HEK293 (cell line): ENCODE results near the gene SUPT5H.

Source experiments
- CTCF ChIA-PET: fragments of 350-600 bp; formaldehyde crosslinking; extraction: SDS; loops from one replicate; lab custom pipeline; 2021; ENCODE audit warnings: antibody characterized with exemption; lab: Yijun Ruan, JAX
- POLR2A ChIA-PET: fragments of 300-600 bp; formaldehyde crosslinking; extraction: SDS; loops from one replicate; lab custom pipeline; 2020; ENCODE audit warnings: antibody characterized with exemption, inconsistent platforms; lab: Yijun Ruan, JAX
- H3K27ac ChIP-seq: fragments of 200-500 bp; sonication (Bioruptor generic); 2 replicates; pipeline ENCODE4 v1.5.1; 2014; ENCODE audit warnings: low read depth, low read length, control low read depth, inconsistent platforms; ENCODE audit errors: extremely low read depth
- H3K36me3 ChIP-seq, 2 experiments: fragments of 200-500 bp in 1 of 2; sonication (Bioruptor generic) in 1 of 2; 1 replicate in 1 of 2; 2 replicates in 1 of 2; pipeline ENCODE4 v1.5.1; 2014 to 2017; ENCODE audit warnings: inconsistent platforms in 2 of 2, low read length in 2 of 2; ENCODE audit not compliant: control insufficient read depth in 2 of 2, insufficient read depth in 1 of 2
- H3K4me1 ChIP-seq: fragments of 200-500 bp; sonication (Bioruptor generic); 2 replicates; pipeline ENCODE4 v1.5.1; 2014; ENCODE audit warnings: mild to moderate bottlenecking, low read length, inconsistent platforms; ENCODE audit not compliant: control insufficient read depth, insufficient read depth
- H3K4me3 ChIP-seq: 2 replicates; pipeline ENCODE4 v1.5.1; 2011; ENCODE audit warnings: low read depth, mild to moderate bottlenecking, control low read depth, low read length, moderate library complexity
- H3K9me3 ChIP-seq: fragments of 200-500 bp; sonication (Bioruptor generic); 2 replicates; pipeline ENCODE4 v1.5.1; 2014; ENCODE audit warnings: low read depth, low read length, inconsistent platforms; ENCODE audit not compliant: control insufficient read depth, insufficient read depth
- HOXD13 ChIP-seq: sonication (generic); formaldehyde crosslinking; IDR thresholded peaks from 2 replicates; pipeline ENCODE4 v1.8.0; 2022; ENCODE audit warnings: missing genetic modification reagents, borderline replicate concordance
- KLF16 ChIP-seq: fragments of 450-650 bp; formaldehyde crosslinking; IDR thresholded peaks from 2 replicates; pipeline ENCODE4 v1.5.1; 2017; ENCODE audit warnings: missing biosample characterization, missing genetic modification characterization
- RBAK ChIP-seq: fragments of 450-650 bp; formaldehyde crosslinking; IDR thresholded peaks from 2 replicates; pipeline ENCODE4 v1.5.1; 2016; ENCODE audit warnings: missing biosample characterization, missing genetic modification characterization
- SP2 ChIP-seq: fragments of 450-650 bp; formaldehyde crosslinking; IDR thresholded peaks from 2 replicates; pipeline ENCODE4 v1.5.1; 2016; ENCODE audit warnings: missing biosample characterization, missing genetic modification characterization
- ZNF248 ChIP-seq: fragments of 450-650 bp; formaldehyde crosslinking; IDR thresholded peaks from 2 replicates; pipeline ENCODE4 v1.5.1; 2017; ENCODE audit warnings: missing biosample characterization, missing genetic modification characterization
- ZNF311 ChIP-seq: fragments of 450-650 bp; formaldehyde crosslinking; IDR thresholded peaks from 2 replicates; pipeline ENCODE4 v1.5.1; 2017; ENCODE audit warnings: missing biosample characterization, missing genetic modification characterization, borderline replicate concordance
- ZNF37A ChIP-seq: fragments of 450-650 bp; IDR thresholded peaks from 2 replicates; pipeline ENCODE4 v1.5.1; 2018; ENCODE audit warnings: missing biosample characterization, missing genetic modification characterization
- ZNF560 ChIP-seq: fragments of 450-650 bp; formaldehyde crosslinking; IDR thresholded peaks from 2 replicates; pipeline ENCODE4 v1.5.1; 2017; ENCODE audit warnings: missing biosample characterization, missing genetic modification characterization, borderline replicate concordance
- ZNF660 ChIP-seq: fragments of 450-650 bp; IDR thresholded peaks from 2 replicates; pipeline ENCODE4 v1.5.1; 2018; ENCODE audit warnings: missing biosample characterization, mild to moderate bottlenecking, missing genetic modification characterization
- TF ChIP-seq, protein P1 (sequence below): fragments of 450-650 bp; formaldehyde crosslinking; IDR thresholded peaks from 2 replicates; pipeline ENCODE4 v1.5.1; 2017; ENCODE audit warnings: missing biosample characterization, missing genetic modification characterization
- TF ChIP-seq, protein P2 (sequence below): fragments of 450-650 bp; formaldehyde crosslinking; IDR thresholded peaks from 2 replicates; pipeline ENCODE4 v1.5.1; 2017; ENCODE audit warnings: missing biosample characterization, missing genetic modification characterization
- TF ChIP-seq, protein P3 (sequence below): fragments of 450-650 bp; formaldehyde crosslinking; IDR thresholded peaks from 2 replicates; pipeline ENCODE4; 2016; ENCODE audit warnings: missing biosample characterization, missing genetic modification characterization

Gene SUPT5H

DNA sequence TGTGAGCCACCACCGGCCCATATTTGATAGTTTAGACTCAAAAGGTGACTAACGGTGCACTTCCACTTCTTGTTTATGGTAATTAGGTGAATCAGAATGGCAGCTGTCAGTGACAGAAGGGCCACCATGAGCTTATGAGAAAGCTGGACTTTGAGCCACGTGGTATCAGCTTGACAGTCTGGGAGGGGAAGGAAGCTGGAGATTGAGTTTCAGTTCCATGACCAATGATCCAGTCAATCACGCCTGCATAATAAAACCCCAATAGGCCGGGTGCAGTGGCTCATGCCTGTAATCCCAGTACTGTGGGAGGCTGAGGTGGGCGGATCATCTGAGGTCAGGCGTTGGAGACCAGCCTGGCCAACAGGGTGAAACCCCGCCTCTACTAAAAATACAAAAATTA, 79.1 kb downstream of the SUPT5H start (continued):
- TF ChIP-seq, protein P1, sequence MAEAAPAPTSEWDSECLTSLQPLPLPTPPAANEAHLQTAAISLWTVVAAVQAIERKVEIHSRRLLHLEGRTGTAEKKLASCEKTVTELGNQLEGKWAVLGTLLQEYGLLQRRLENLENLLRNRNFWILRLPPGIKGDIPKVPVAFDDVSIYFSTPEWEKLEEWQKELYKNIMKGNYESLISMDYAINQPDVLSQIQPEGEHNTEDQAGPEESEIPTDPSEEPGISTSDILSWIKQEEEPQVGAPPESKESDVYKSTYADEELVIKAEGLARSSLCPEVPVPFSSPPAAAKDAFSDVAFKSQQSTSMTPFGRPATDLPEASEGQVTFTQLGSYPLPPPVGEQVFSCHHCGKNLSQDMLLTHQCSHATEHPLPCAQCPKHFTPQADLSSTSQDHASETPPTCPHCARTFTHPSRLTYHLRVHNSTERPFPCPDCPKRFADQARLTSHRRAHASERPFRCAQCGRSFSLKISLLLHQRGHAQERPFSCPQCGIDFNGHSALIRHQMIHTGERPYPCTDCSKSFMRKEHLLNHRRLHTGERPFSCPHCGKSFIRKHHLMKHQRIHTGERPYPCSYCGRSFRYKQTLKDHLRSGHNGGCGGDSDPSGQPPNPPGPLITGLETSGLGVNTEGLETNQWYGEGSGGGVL, result no peak
- TF ChIP-seq KLF16 (no peak), ZNF37A (no peak), RBAK (tag by site-specific recombination) (no peak), HOXD13 (CRISPR knock-in tag) (no peak), SP2 (tag by site-specific recombination) (peak; percentile 37), ZNF560 (no peak)
- TF ChIP-seq, protein P2, sequence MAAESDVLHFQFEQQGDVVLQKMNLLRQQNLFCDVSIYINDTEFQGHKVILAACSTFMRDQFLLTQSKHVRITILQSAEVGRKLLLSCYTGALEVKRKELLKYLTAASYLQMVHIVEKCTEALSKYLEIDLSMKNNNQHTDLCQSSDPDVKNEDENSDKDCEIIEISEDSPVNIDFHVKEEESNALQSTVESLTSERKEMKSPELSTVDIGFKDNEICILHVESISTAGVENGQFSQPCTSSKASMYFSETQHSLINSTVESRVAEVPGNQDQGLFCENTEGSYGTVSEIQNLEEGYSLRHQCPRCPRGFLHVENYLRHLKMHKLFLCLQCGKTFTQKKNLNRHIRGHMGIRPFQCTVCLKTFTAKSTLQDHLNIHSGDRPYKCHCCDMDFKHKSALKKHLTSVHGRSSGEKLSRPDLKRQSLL, result no peak

DNA sequence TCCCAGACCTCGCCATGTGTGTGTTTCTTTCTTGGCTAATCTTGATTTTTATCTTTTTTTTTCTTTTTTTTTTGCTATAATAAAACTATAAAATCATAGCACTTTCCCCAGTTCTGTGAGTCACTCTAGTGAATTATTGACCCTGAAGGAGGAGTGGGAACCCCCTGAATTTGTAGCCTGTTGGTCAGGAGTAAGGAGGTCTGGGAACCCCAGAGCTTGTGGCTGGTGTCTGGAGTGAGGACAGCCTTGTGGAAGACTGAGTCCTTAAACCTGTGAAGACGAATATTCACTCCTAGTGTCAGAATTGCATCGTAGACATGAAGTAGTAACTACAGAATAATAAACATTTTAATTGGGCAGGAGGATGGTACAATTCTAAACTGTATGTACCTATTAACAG, 79.8 kb downstream of the SUPT5H start:
- Histone ChIP-seq H3K27ac (no peak overlapping the region), H3K4me1 (no peaks in the 10 kb centered on the region), H3K9me3 (no peaks in the 10 kb centered on the region; the same call in 1 of the 2 replicates), H3K36me3 (peaks cover 0 to 55% of the 10 kb centered on the region in 2 experiments; a peak in 2 of 3 replicates), H3K4me3 (no peak overlapping the region)
- ChIA-PET POLR2A (interaction anchor here (1.1 to 1.2 kb wide), 2 partner anchors 89 kb away, joined by 3 to 4 read pairs; partner anchors contain the start of gene RPS16), CTCF (interaction anchor here (0.5 to 2.2 kb wide), 9 partner anchors 9 to 127 kb away, joined by 3 to 12 read pairs (median 4); partner anchors contain the start of gene EID2)
- no peak for TF ChIP-seq KLF16
- TF ChIP-seq, protein P3, sequence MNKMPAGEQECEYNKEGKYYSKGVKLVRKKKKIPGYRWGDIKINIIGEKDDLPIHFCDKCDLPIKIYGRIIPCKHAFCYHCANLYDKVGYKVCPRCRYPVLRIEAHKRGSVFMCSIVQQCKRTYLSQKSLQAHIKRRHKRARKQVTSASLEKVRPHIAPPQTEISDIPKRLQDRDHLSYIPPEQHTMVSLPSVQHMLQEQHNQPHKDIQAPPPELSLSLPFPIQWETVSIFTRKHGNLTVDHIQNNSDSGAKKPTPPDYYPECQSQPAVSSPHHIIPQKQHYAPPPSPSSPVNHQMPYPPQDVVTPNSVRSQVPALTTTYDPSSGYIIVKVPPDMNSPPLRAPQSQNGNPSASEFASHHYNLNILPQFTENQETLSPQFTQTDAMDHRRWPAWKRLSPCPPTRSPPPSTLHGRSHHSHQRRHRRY (tag by site-specific recombination), result no peak
- TF ChIP-seq ZNF248 (tag by site-specific recombination), result no peak
- TF ChIP-seq ZNF660 (tag by site-specific recombination), result 0 out of 2 replicates have a peak, but pooled peaks have one; percentile 13
- no peak for TF ChIP-seq ZNF311
- TF ChIP-seq, all 188 proteins: peak for 1
